IMR-90 (cell line): ENCODE data around the gene SDR39U1. TPM values are rescaled to one million over a fixed set of nuclear protein-coding genes. Genes with fewer than 3 reads are reported as not detected.

Source experiments
- ATAC-seq: fragments of 200-7000 bp; cut with Tn5 transposase; 2 replicates; pipeline ENCODE4 v1.9.1; 2020; ENCODE audit warnings: low read depth, mild to moderate bottlenecking, moderate library complexity
- BruUV-seq: library from RNA; stranded (reverse); fragments of 400-500 nt; replicated peaks from 2 replicates; lab custom pipeline; 2021; lab: Mats Ljungman, UMichigan
- CTCF ChIA-PET: fragments of 300-600 bp; formaldehyde crosslinking; extraction: SDS; loops from one replicate; lab custom pipeline; 2021; ENCODE audit warnings: antibody characterized with exemption; lab: Yijun Ruan, JAX
- POLR2A ChIA-PET: fragments of 300-600 bp; sonication (Branson Sonifier 250); formaldehyde crosslinking; loops from one replicate; lab custom pipeline; 2022; ENCODE audit warnings: antibody characterized with exemption; ENCODE audit not compliant: unreplicated experiment; lab: Charles Lee
- DNase-seq: peaks from one replicate; pipeline ENCODE4 v3.0.0; 2013
- H2AFZ ChIP-seq: replicated peaks from 2 replicates; pipeline ENCODE3; 2013; ENCODE audit warnings: low read length, mild to moderate bottlenecking; ENCODE audit not compliant: poor library complexity
- H2AK5ac ChIP-seq: 2 replicates; pipeline ENCODE4 v1.6.1; 2013; ENCODE audit warnings: low read depth, low read length, inconsistent platforms
- H2AK9ac ChIP-seq: replicated peaks from 2 replicates; pipeline ENCODE3; 2013; ENCODE audit warnings: mild to moderate bottlenecking, low read depth, low read length, moderate library complexity; ENCODE audit not compliant: poor library complexity
- H2BK120ac ChIP-seq: 2 replicates; pipeline ENCODE4 v1.6.1; 2013; ENCODE audit warnings: low read depth, low read length, inconsistent platforms
- H2BK15ac ChIP-seq: 3 replicates; pipeline ENCODE4 v1.6.1; 2013; ENCODE audit warnings: low read depth, low read length, inconsistent platforms
- H2BK20ac ChIP-seq: 2 replicates; pipeline ENCODE4 v1.6.1; 2013; ENCODE audit warnings: low read depth, mild to moderate bottlenecking, inconsistent platforms, low read length, moderate library complexity
- H2BK5ac ChIP-seq: 2 replicates; pipeline ENCODE4 v1.6.1; 2013; ENCODE audit warnings: mild to moderate bottlenecking, low read depth, low read length, inconsistent platforms; ENCODE audit not compliant: poor library complexity, severe bottlenecking
- H3K14ac ChIP-seq: replicated peaks from 2 replicates; pipeline ENCODE4 v1.6.1; 2013; ENCODE audit warnings: low read depth, low read length, inconsistent platforms
- H3K18ac ChIP-seq: 2 replicates; pipeline ENCODE4 v1.6.1; 2013; ENCODE audit warnings: low read depth, low read length, control low read depth
- H3K23ac ChIP-seq: 2 replicates; pipeline ENCODE4 v1.6.1; 2013; ENCODE audit warnings: low read depth, low read length, inconsistent platforms
- H3K27ac ChIP-seq: 2 replicates; pipeline ENCODE4 v1.5.1; 2013; ENCODE audit warnings: mild to moderate bottlenecking, control low read depth, low read length; ENCODE audit not compliant: insufficient read depth
- H3K27me3 ChIP-seq: 2 replicates; pipeline ENCODE4 v1.6.1; 2013; ENCODE audit warnings: low read length; ENCODE audit not compliant: control insufficient read depth, insufficient read depth
- H3K36me3 ChIP-seq: 2 replicates; pipeline ENCODE4 v1.6.1; 2013; ENCODE audit warnings: low read length, mixed read lengths; ENCODE audit not compliant: control insufficient read depth, insufficient read depth
- H3K4ac ChIP-seq: 2 replicates; pipeline ENCODE4 v1.6.1; 2013; ENCODE audit warnings: low read depth, low read length, inconsistent platforms
- H3K4me1 ChIP-seq: 2 replicates; pipeline ENCODE4 v1.6.1; 2013; ENCODE audit warnings: low read length, mixed read lengths; ENCODE audit not compliant: control insufficient read depth, insufficient read depth
- H3K4me2 ChIP-seq: 2 replicates; pipeline ENCODE4 v1.6.1; 2013; ENCODE audit warnings: low read depth, mild to moderate bottlenecking, control low read depth, low read length, moderate library complexity
- H3K4me3 ChIP-seq: 2 replicates; pipeline ENCODE4 v1.5.1; 2013; ENCODE audit warnings: low read depth, mild to moderate bottlenecking, control low read depth, low read length, moderate library complexity; ENCODE audit not compliant: insufficient read depth
- H3K56ac ChIP-seq: 2 replicates; pipeline ENCODE4 v1.6.1; 2013; ENCODE audit warnings: low read length, inconsistent platforms; ENCODE audit not compliant: insufficient read depth; ENCODE audit errors: extremely low read depth
- H3K79me1 ChIP-seq, 2 experiments: 2 replicates each; pipeline ENCODE4 v1.6.1; 2013; ENCODE audit warnings: low read length in 2 of 2, inconsistent platforms in 1 of 2, low read depth in 1 of 2
- H3K9ac ChIP-seq: 2 replicates; pipeline ENCODE4 v1.6.1; 2013; ENCODE audit warnings: low read depth, low read length, control low read depth
- H3K9me1 ChIP-seq: 2 replicates; pipeline ENCODE4 v1.6.1; 2013; ENCODE audit warnings: low read length, inconsistent platforms; ENCODE audit not compliant: insufficient read depth
- H3K9me3 ChIP-seq: 2 replicates; pipeline ENCODE4 v1.6.1; 2013; ENCODE audit warnings: low read length; ENCODE audit not compliant: control insufficient read depth, insufficient read depth
- H4K20me1 ChIP-seq: 2 replicates; pipeline ENCODE4 v1.6.1; 2013; ENCODE audit warnings: low read length, inconsistent platforms; ENCODE audit not compliant: insufficient read depth
- H4K5ac ChIP-seq: 2 replicates; pipeline ENCODE4 v1.6.1; 2013; ENCODE audit warnings: mild to moderate bottlenecking, low read depth, low read length, control low read depth
- H4K8ac ChIP-seq, 2 experiments: 2 replicates each; pipeline ENCODE4 v1.6.1; 2013; ENCODE audit warnings: low read depth in 2 of 2, low read length in 2 of 2, control low read depth in 1 of 2, inconsistent platforms in 1 of 2
- H4K91ac ChIP-seq: 2 replicates; pipeline ENCODE4 v1.6.1; 2013; ENCODE audit warnings: low read depth, low read length, inconsistent platforms; ENCODE audit not compliant: insufficient read depth
- BHLHE40 ChIP-seq: fragments of 150-350 bp; IDR thresholded peaks from 2 replicates; pipeline ENCODE4 v1.6.1; 2016; ENCODE audit warnings: mild to moderate bottlenecking, low read depth, low read length
- CEBPB ChIP-seq: IDR thresholded peaks from 2 replicates; pipeline ENCODE4 v1.6.1; 2012; ENCODE audit warnings: low read depth, low read length, improper control_type of control experiment
- CHD1 ChIP-seq: IDR thresholded peaks from 2 replicates; pipeline ENCODE4 v1.6.1; 2012; ENCODE audit warnings: low read depth, low read length, improper control_type of control experiment
- MAFK ChIP-seq: IDR thresholded peaks from 2 replicates; pipeline ENCODE4 v1.6.1; 2012; ENCODE audit warnings: low read depth, low read length, improper control_type of control experiment
- NFE2L2 ChIP-seq: fragments of 150-350 bp; IDR thresholded peaks from 2 replicates; pipeline ENCODE4 v1.6.1; 2016; ENCODE audit warnings: low read depth, mild to moderate bottlenecking, low read length
- RAD21 ChIP-seq: IDR thresholded peaks from 2 replicates; pipeline ENCODE4 v1.6.1; 2012; ENCODE audit warnings: low read length, improper control_type of control experiment
- WGBS, 2 experiments: methylation state at CpG; one replicate each; pipeline versions ENCODE4 v1.1.5 to v1.1.7; 2013; ENCODE audit warnings: missing lambda C conversion rate in 2 of 2; ENCODE audit not compliant: insufficient read length in 1 of 2; ENCODE audit errors: extremely low coverage in 2 of 2; 5-methylcytosine and 5-hydroxymethylcytosine counted together
- dilution Hi-C: fragments of 300-500 bp; cut with HindIII; formaldehyde crosslinking; loops from one replicate; pipeline ENCODE4 v1.14.3; 2018; ENCODE audit warnings: low sequenced_read_pairs; ENCODE audit not compliant: unreplicated experiment
- in situ Hi-C: fragments of 300-500 bp; cut with MboI; formaldehyde crosslinking; loops from 3 replicates; pipeline ENCODE4 v1.14.3; 2019; ENCODE audit warnings: low sequenced_read_pairs, inconsistent platforms, mixed read lengths
- intact Hi-C: fragments of 100-400 bp; cut with micrococcal nuclease; formaldehyde crosslinking; loops from 2 replicates; pipeline ENCODE4 v1.10.0; 2022
- polyA plus RNA-seq, 3 experiments: library from polyadenylated mRNA; depleted of rRNA; stranded (reverse); fragments of >200 nt; gene quantifications; 2 replicates each; pipeline ENCODE4 v1.2.3, GENCODE V29; 2012; ENCODE audit warnings: low replicate concordance in 1 of 3
- total RNA-seq: library from RNA; depleted of rRNA; stranded (reverse); fragments of >200 nt; gene quantifications from 2 replicates; pipeline ENCODE4 v1.2.3, GENCODE V29; 2012

SDR39U1 gene
- total and polyA plus RNA-seq, 2 of the 4 experiments (the other 2 are of a cell fraction): 7.5 to 46.3 TPM

GRCh38 chr14:24411443-24412389 lies 30.9 kb downstream of the SDR39U1 start (continued):
- TF ChIP-seq BHLHE40 (no peak), NFE2L2 (no peak), MAFK (no peak)

- in situ Hi-C loops: no loop called here
- Histone ChIP-seq H3K9me1 (peaks cover 3% of the 10 kb centered on the region; the same call in 1 of the 2 replicates), H2BK20ac (no peak overlapping the region), H2BK120ac (no peak overlapping the region), H4K8ac (no peak overlapping the region), H3K4me1 (no peaks in the 10 kb centered on the region), H3K79me1 (no peaks in the 10 kb centered on the region; a peak in 1 of 4 replicates), H4K91ac (no peak overlapping the region), H2BK5ac (no peak overlapping the region), H2BK15ac (no peak overlapping the region), H3K23ac (no peak overlapping the region), H3K4ac (no peak overlapping the region), H3K4me3 (no peak overlapping the region), H3K36me3 (peaks cover 39% of the 10 kb centered on the region; the same call in 1 of the 2 replicates), H3K18ac (no peak overlapping the region), H2AK9ac (peak overlapping the region; percentile 43), H3K9ac (no peak overlapping the region), H3K4me2 (no peak overlapping the region), H4K5ac (no peak overlapping the region), H2AFZ (no peak overlapping the region), H3K27ac (no peak overlapping the region), H3K14ac (no peak overlapping the region), H2AK5ac (no peak overlapping the region), H3K27me3 (no peaks in the 10 kb centered on the region), H3K56ac (no peak overlapping the region), H3K9me3 (no peaks in the 10 kb centered on the region), H4K20me1 (0 out of 2 replicates have a peak, but pooled peaks cover 3% of the 10 kb centered on the region)
- ATAC-seq (no peak), DNase-seq (no peak)
- dilution Hi-C loops: no loop called here
- WGBS, 2 experiments: 60% methylated on average over 1 of the region's 10 CpGs; no CpG with 5 or more reads in 1 of the 2 experiments
- TF ChIP-seq CHD1: no peak
- TF ChIP-seq MAFK: no peak
- TF ChIP-seq RAD21: no peak
- TF ChIP-seq CEBPB: no peak
- POLR2A ChIA-PET: no interaction called here
- intact Hi-C loops: no loop called here
- BruUV-seq: no TSS peak
- CTCF ChIA-PET: no interaction called here
Observed at GRCh38 chr14:24409956-24410355, 32.6 kb downstream of the SDR39U1 start.
